NCI-H2107 treated with DMSO at 0.1 percent for 48 hours (cell line): ENCODE measurements around the gene SCAF11.
A peak's percentile ranks its signal among the peaks of the same experiment; 100 is the strongest.

ENCODE experiments used
- DNase-seq: peaks from one replicate; lab custom pipeline; 2025; ENCODE audit not compliant: unreplicated experiment; lab: John Stamatoyannopoulos, UW

The SCAF11 gene

GRCh38 chr12:45930369-45930768 is 60.0 kb downstream of the SCAF11 start:
- no peak for DNase-seq

GRCh38 chr12:45928309-45928708 is 62.1 kb downstream of the SCAF11 start:
- no peak for DNase-seq

GRCh38 chr12:45918818-45919217 is 71.6 kb downstream of the SCAF11 start:
- DNase-seq = no peak

- DNase-seq = no peak
Measured at GRCh38 chr12:45915405-45915804, 75.0 kb downstream of the SCAF11 start.

GRCh38 chr12:45914090-45914489 is 76.3 kb downstream of the SCAF11 start:
- no peak for DNase-seq

GRCh38 chr12:45913631-45914030 is 76.7 kb downstream of the SCAF11 start:
- no peak for DNase-seq

- peak; percentile 37 for DNase-seq
Measured at GRCh38 chr12:45912774-45913173, 77.6 kb downstream of the SCAF11 start.

GRCh38 chr12:45909041-45909713 is 81.2 kb downstream of the SCAF11 start:
- DNase-seq = no peak

GRCh38 chr12:45907955-45908354 is 82.4 kb downstream of the SCAF11 start:
- no peak for DNase-seq

- DNase-seq = no peak
Measured at GRCh38 chr12:45898094-45898493, 92.3 kb downstream of the SCAF11 start.

GRCh38 chr12:45895961-45896360 is 94.4 kb downstream of the SCAF11 start:
- no peak for DNase-seq

- no peak for DNase-seq
Measured at GRCh38 chr12:45893240-45893639, 97.1 kb downstream of the SCAF11 start.

GRCh38 chr12:45890276-45890675 is 100.1 kb downstream of the SCAF11 start:
- DNase-seq = no peak

- no peak for DNase-seq
Measured at GRCh38 chr12:45887544-45887943, 102.8 kb downstream of the SCAF11 start.

GRCh38 chr12:45886685-45887084 is 103.7 kb downstream of the SCAF11 start:
- no peak for DNase-seq

GRCh38 chr12:45883187-45883586 is 107.2 kb downstream of the SCAF11 start:
- no peak for DNase-seq

- no peak for DNase-seq
Measured at GRCh38 chr12:45880533-45880932, 109.8 kb downstream of the SCAF11 start.

GRCh38 chr12:45879363-45879895 is 110.9 kb downstream of the SCAF11 start:
- no peak for DNase-seq

- no peak for DNase-seq
Measured at GRCh38 chr12:45878630-45879255, 111.6 kb downstream of the SCAF11 start.

- DNase-seq = no peak
Measured at GRCh38 chr12:45877069-45877468, 113.3 kb downstream of the SCAF11 start.

- DNase-seq = no peak
Measured at GRCh38 chr12:45872446-45872845, 117.9 kb downstream of the SCAF11 start.
